HG02642 (cell line): ENCODE results near the gene SRSF3.

ENCODE experiments used
- ATAC-seq: cut with Tn5 transposase; IDR thresholded peaks from one replicate; pipeline ENCODE4 v1.9.1; 2021; ENCODE audit warnings: mild to moderate bottlenecking; ENCODE audit not compliant: unreplicated experiment, poor library complexity

The SRSF3 gene

DNA sequence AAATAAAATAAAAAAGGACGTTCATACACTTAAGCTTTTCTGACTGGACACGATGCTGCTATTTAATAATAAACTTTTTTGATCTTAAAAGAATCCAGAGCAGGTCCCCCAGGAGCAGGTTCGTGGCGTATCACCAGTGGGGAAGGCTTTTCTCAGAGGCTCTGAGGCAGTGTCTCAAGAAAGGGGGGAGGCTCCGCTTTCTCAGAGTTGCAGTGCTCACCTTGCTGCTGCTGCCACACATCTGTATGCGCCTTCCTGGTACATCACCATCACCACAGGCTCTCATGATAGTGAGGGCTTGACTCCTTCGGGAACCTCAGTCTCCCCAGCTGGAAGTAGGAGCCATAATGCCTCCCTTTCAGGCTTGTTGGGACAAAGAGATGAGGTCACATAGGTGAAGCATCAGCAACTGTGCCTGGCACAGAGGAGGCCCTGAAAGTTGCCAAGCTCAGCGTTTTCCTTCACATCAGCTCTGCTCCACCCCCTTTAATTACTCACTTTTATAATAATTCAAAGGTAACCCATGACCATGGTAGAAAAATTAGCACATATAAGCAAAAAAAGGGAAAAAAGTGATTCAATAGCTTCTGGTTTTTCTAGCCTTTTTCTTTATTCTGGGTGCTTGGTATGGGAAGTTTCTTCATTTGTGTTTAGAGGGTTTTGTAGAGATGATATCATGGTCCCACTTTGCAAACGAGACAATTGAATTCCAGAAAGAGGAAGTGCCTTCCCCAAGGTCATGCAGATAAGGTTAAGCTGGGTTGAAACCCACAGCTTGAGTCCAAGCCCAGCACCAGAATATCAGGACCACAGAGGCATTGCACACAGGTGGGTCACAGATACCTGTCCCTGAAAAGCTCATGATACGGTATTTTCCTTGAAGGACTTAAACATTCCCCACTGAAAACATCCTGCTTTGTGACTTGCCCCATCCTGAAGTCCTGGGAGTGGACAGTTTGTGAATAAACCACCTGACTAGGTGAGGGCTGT is 24.5 kb downstream of the SRSF3 start:
- no peak for ATAC-seq

DNA sequence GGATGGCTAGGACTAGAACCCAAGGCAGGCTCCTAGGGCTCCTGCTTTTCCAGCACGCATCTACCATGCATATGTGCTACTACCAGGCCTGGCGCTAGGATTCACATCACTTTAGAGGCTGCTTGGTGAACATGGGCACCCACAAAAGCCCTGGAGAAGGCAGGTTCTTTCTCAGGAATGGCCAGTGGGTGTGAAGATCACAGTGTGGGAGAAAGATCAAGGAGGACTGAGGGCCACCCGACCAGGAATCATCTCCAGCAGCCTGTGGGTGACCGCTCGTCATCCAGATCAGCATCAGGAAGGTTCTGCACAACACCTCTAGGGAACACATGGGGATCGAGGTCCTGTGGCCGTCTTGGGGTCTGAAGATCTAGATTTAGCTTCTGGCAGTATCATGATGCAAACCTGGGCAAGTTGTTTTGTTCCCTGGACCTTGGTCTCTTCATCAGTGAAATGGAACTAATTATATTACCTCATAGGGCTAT is 27.3 kb downstream of the SRSF3 start:
- no peak for ATAC-seq

- ATAC-seq: peak; percentile 23
Measured at GRCh38 chr6:36622901-36623546, 28.9 kb downstream of the SRSF3 start.

- peak; percentile 60 for ATAC-seq
Measured at GRCh38 chr6:36623547-36624459, 29.6 kb downstream of the SRSF3 start.

GRCh38 chr6:36624461-36625157 is 30.4 kb downstream of the SRSF3 start:
- no peak for ATAC-seq

GRCh38 chr6:36625158-36625919 is 31.2 kb downstream of the SRSF3 start:
- ATAC-seq: no peak

- ATAC-seq: no peak
Measured at GRCh38 chr6:36626636-36627035, 32.5 kb downstream of the SRSF3 start.

DNA sequence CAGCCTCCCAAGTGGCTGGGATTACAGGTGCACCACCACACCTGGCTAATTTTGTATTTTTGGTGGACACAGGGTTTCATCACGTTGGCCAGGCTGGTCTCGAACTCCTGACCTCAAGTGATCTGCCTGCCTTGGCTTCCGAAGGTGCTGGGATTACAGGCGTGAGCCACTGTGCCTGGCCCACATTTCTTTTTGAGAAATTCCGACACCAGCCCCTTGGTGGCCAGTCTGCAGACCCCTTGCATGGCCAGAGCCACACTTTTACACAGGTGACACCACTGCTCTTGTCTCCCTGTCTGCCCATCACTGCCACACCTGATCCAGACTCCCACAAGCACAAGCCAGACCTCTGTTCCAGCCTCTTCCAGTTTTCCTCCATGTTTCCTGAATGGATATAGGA is 33.0 kb downstream of the SRSF3 start:
- ATAC-seq: no peak

DNA sequence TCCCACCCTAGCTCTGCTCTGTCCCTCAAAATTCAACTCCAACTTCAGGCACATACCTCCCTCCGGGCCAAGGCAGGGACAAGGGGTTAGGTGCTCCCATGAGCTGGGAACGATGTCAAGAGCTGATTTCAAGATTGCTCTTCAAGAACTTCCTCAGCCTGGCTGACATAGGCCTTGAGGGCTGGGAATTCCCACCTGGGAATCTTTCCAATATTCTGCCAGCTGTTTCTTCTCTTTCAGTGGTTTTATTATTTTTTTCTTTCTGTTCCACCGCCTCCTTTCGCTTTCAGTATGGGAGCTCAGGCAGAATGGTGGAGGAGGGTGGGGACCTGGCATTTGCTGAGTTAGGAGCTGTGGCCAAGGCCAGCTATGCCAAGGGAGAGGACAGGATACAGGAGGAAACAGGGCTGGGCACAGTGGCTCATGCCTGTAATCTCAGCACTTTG is 33.7 kb downstream of the SRSF3 start:
- no peak for ATAC-seq

GRCh38 chr6:36629784-36630183 is 35.6 kb downstream of the SRSF3 start:
- no peak for ATAC-seq

DNA sequence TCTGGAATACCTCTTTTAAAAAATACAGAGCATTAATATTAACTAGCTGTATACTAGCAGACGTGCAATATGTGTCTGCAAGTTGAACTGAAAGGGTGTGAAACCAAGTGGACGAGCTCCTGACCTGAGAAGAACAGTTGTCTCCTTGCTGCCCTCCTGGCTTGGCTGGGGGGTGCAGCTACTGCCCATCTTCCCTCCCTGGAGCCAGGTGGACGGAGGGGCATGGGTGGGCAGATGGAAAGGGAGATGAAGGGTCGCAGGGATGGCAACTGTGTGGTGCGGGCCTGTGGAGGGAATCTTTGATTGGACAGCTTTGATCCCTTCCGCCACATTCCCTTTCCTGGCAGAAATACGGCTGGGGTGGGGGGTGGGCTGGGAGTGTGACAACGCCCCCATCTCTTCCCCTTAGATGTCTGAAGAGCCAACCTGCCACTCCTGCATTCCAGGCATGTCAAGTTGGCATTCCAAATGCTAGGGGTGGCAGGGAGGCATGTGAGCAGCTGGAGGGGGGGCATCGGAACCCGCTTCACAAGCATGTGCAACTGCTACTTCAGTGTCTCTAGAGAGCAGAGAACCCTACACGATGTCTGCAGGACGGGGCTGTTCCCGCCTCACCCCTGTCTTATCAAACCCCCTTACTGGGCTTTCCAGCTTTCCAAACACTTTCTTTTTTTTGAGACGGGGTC is 37.3 kb downstream of the SRSF3 start:
- no peak for ATAC-seq

- ATAC-seq: no peak
Measured at GRCh38 chr6:36633370-36633769, 39.2 kb downstream of the SRSF3 start.

DNA sequence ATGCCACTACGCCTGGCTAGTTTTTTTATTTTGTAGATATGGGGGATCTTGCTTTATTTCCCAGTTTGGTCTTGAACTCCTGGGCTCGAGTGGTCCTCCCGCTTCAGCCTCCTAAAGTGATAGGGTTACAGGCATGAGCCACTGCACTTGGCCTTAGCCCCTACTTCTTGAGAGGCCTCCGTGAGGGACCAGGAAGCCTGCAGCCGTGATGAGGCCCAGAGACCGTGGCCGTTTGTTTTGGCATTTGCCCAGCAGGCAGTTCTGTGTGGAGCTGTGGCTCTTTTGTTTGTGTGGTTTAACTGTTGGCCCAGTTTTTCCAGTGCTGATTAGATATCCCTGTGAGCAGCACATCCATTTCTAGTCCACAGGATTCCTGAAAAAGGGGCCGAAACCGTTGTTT is 39.8 kb downstream of the SRSF3 start:
- no peak for ATAC-seq

DNA sequence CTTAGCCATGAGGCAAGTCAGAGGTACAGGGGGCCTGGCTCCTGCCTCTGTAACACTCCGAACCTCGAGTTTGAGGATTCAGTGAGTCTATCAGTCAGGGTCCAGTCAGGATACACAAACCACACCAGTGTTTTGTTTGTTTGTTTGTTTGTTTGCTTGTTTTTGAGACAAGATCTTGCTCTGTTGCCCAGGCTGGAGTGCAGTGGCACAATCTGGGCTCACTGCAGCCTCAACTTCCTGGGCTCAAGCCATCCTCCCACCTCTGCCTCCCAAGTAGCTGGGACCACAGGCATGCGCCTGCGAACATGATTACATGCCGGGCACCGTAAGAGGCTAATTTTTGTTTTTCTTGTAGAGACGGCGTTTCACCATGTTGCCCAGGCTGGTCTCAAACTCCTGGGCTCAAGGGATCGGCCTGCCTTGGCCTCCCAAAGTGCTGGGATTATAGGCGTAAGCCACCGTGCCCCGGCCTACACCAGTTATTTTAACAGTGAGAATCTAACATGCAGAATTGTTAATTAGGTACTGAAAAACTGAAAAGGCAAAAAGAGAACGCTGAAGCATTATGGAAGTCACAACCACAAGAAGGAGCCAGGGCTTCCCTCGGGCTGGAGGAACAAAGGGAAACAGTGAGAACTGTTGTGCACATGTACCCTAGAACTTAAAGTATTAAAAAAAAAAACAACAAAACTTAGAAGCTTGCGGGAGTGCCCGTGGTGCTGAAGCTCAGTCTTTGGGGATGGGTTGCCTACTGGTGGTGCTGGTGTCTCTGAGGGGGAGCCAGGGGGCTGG is 40.4 kb downstream of the SRSF3 start:
- no peak for ATAC-seq

- ATAC-seq: no peak
Measured at GRCh38 chr6:36636283-36636682, 42.1 kb downstream of the SRSF3 start.

DNA sequence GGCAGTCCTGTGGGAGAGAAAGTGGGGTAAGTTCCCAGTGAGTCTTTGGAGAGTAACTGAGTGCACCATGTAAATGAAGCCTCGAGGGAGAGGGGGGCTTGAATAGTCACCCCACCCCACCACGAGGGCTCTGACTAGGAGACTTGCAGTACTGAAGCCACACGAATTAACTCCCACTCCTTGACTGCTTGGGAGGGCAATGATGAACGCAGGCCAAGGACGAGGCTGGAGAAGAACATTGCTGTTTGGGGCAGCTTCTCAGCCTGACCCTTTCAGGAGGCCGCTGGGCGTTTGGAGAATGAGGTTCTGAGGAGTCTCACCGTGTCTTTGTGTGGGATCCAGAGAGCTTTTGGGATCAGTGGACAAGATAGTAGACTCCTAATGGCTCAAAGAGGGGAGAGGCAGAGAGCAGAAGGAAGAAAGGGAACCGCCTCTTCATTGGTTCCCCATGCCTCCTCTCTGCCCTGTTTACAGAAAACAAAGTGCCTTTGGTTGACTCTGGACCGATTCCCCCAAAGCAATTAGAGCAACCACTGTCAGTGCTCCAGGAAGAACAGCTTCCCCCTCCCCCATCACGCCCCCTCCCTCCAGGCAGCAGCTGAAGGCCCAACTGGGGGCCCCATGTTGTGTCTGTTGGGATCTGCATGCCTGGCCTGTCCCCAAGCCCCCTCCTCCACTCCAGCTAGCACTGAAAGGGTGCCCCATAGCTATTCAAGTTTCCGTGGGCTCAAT is 42.7 kb downstream of the SRSF3 start:
- no peak for ATAC-seq

- ATAC-seq: no peak
Measured at GRCh38 chr6:36638579-36638978, 44.4 kb downstream of the SRSF3 start.
